Spleen (tissue), 7 donors: ENCODE data around the gene ABHD12.

Source experiments
- POLR2A ChIP-seq, 3 donors: fragments of 450-650 bp; IDR thresholded peaks; one replicate each; pipeline ENCODE4 v1.5.1; 2017; ENCODE audit warnings: antibody characterized with exemption in 3 of 3, mild to moderate bottlenecking in 1 of 3
- POLR2AphosphoS5 ChIP-seq, 3 donors: sonication (generic); formaldehyde crosslinking; IDR thresholded peaks; one replicate each; pipeline ENCODE4 v1.5.1; 2017; ENCODE audit warnings: antibody characterized with exemption in 3 of 3
- TF ChIP-seq, protein P1 (sequence below), 11 experiments: fragments of 200-600 bp in 7 of 11; fragments of 450-650 bp in 4 of 11; sonication (generic) in 4 of 11; IDR thresholded peaks in 8 of 11; conservative IDR thresholded peaks in 3 of 11; 1 replicate in 7 of 11; 2 replicates in 4 of 11; pipeline versions ENCODE4 v1.4.0 to v1.8.0; 2016 to 2021; ENCODE audit warnings: antibody characterized with exemption in 11 of 11, inconsistent platforms in 4 of 11, mild to moderate bottlenecking in 1 of 11
- donor health status: DM: no; HTN: no; CAD: no; lungs with moderate emphysema.
- donor health status: DM: no; HTN: no; CAD: no.
- donor health status: DM: no; HTN: no; CAD: no.

DNA sequence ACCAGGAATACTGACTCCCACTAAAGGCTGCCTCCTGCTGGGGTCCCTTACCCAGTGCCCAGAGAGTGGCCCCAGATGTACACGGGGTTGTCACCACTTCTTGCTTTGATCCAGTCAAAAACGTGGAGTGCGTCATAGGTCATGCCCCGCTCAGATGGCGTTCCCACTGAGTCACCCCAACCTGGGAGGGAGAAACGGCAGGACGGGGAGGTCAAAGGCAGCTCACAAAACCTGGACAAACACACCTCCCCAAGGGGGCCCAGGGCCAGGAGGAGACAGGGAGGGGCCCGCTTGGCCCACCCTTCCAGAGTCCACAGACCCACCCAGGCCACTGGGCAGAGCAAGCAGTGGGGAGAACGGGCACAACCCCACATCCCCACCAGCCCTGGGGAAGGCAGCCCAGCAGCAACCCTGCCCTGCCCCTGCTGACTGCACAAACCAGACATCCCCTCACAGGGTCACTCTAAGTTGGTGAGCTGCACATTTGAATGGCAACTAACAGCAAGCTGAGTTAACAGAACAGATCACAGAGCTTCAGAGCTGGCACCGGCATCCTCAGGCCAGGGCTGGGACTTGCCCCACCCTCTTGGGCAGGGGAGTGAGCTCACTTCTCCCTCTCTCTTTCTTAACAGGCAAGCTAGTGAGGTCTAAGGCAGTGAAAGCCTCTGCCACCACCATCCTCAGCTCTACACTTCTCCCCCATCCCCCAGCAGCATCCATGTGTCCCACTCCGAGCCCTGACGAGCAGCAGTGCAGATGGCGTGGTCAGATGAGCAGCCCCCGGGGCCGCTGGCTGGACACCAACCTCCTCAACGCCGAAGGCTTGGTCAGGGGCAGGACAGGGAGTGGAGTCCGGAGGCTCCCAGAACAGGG lies 81.0 kb downstream of the ABHD12 start:
- TF ChIP-seq, protein P1, sequence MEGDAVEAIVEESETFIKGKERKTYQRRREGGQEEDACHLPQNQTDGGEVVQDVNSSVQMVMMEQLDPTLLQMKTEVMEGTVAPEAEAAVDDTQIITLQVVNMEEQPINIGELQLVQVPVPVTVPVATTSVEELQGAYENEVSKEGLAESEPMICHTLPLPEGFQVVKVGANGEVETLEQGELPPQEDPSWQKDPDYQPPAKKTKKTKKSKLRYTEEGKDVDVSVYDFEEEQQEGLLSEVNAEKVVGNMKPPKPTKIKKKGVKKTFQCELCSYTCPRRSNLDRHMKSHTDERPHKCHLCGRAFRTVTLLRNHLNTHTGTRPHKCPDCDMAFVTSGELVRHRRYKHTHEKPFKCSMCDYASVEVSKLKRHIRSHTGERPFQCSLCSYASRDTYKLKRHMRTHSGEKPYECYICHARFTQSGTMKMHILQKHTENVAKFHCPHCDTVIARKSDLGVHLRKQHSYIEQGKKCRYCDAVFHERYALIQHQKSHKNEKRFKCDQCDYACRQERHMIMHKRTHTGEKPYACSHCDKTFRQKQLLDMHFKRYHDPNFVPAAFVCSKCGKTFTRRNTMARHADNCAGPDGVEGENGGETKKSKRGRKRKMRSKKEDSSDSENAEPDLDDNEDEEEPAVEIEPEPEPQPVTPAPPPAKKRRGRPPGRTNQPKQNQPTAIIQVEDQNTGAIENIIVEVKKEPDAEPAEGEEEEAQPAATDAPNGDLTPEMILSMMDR (IDR thresholded peaks at IDR 0.05 in 8 of 11, conservative IDR thresholded peaks at IDR 0.05 in 3 of 11), result no peak
- no peak for TF ChIP-seq POLR2AphosphoS5 (IDR thresholded peaks at IDR 0.05)
- no peak for TF ChIP-seq POLR2A (IDR thresholded peaks at IDR 0.05)
